ENCODE results near the gene CFAP46.

GRCh38 chr10:132916421-132916841, 25.9 kb downstream of the CFAP46 start:
- TF ChIP-seq POLR2AphosphoS5 (IDR thresholded peaks at IDR 0.05) (no peak), TAF1 (IDR thresholded peaks at IDR 0.05; ENCODE audit: low read depth) (no peak), EZH2 (IDR thresholded peaks at IDR 0.05; ENCODE audit: borderline replicate concordance, insufficient read depth, low read length, poor library complexity, severe bottlenecking) (no peak), REST (IDR thresholded peaks at IDR 0.05; ENCODE audit: borderline replicate concordance) (no peak)
- TF ChIP-seq, protein P1, sequence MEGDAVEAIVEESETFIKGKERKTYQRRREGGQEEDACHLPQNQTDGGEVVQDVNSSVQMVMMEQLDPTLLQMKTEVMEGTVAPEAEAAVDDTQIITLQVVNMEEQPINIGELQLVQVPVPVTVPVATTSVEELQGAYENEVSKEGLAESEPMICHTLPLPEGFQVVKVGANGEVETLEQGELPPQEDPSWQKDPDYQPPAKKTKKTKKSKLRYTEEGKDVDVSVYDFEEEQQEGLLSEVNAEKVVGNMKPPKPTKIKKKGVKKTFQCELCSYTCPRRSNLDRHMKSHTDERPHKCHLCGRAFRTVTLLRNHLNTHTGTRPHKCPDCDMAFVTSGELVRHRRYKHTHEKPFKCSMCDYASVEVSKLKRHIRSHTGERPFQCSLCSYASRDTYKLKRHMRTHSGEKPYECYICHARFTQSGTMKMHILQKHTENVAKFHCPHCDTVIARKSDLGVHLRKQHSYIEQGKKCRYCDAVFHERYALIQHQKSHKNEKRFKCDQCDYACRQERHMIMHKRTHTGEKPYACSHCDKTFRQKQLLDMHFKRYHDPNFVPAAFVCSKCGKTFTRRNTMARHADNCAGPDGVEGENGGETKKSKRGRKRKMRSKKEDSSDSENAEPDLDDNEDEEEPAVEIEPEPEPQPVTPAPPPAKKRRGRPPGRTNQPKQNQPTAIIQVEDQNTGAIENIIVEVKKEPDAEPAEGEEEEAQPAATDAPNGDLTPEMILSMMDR (IDR thresholded peaks at IDR 0.05; ENCODE audit: poor library complexity, severe bottlenecking), result no peak

Measured in neural cell (in vitro differentiated cells).